Body of pancreas (tissue), 4 donors: ENCODE measurements around the gene KLHL17.
"Not testable (repeated sequence)": the region's sequence is repeated elsewhere in the genome, so short reads cannot be mapped to it uniquely, and the experiment has no call there.

Experiments used
- POLR2A ChIP-seq, 3 donors: fragments of 450-650 bp; IDR thresholded peaks; one replicate each; pipeline ENCODE4 v1.6.1; 2016; ENCODE audit warnings: antibody characterized with exemption in 3 of 3, mild to moderate bottlenecking in 2 of 3
- TF ChIP-seq, protein P1 (sequence below), 7 experiments: fragments of 450-650 bp in 4 of 7; fragments of 200-600 bp in 3 of 7; sonication (generic) in 3 of 7; IDR thresholded peaks; one replicate each; pipeline ENCODE4 v1.5.1; 2016 to 2019; ENCODE audit warnings: antibody characterized with exemption in 7 of 7

GRCh38 chr1:988061-988460 is 27.7 kb downstream of the KLHL17 start:
- TF ChIP-seq, protein P1, sequence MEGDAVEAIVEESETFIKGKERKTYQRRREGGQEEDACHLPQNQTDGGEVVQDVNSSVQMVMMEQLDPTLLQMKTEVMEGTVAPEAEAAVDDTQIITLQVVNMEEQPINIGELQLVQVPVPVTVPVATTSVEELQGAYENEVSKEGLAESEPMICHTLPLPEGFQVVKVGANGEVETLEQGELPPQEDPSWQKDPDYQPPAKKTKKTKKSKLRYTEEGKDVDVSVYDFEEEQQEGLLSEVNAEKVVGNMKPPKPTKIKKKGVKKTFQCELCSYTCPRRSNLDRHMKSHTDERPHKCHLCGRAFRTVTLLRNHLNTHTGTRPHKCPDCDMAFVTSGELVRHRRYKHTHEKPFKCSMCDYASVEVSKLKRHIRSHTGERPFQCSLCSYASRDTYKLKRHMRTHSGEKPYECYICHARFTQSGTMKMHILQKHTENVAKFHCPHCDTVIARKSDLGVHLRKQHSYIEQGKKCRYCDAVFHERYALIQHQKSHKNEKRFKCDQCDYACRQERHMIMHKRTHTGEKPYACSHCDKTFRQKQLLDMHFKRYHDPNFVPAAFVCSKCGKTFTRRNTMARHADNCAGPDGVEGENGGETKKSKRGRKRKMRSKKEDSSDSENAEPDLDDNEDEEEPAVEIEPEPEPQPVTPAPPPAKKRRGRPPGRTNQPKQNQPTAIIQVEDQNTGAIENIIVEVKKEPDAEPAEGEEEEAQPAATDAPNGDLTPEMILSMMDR (IDR thresholded peaks at IDR 0.05): not testable (repeated sequence)
- TF ChIP-seq POLR2A (IDR thresholded peaks at IDR 0.05): not testable (repeated sequence)
